Measurements from ENCODE around the gene CCDC50.
A peak's percentile ranks its signal among the peaks of the same experiment; 100 is the strongest.

The CCDC50 gene

GRCh38 chr3:191320316-191320715, 8.9 kb upstream of the CCDC50 start:
- DNase-seq: no peak

- DNase-seq: no peak
Measured at GRCh38 chr3:191321019-191321767, 8.0 kb upstream of the CCDC50 start.

GRCh38 chr3:191324936-191325335, 4.3 kb upstream of the CCDC50 start:
- DNase-seq: no peak

- DNase-seq: no peak
Measured at GRCh38 chr3:191327526-191327925, 1.7 kb upstream of the CCDC50 start.

- no peak for DNase-seq
Measured at GRCh38 chr3:191328383-191328961, 722 bp upstream of the CCDC50 start.

GRCh38 chr3:191329654-191330529, 698 bp downstream of the CCDC50 start, which contains the start of gene UTS2B:
UTS2B (minus strand) TSS chr3:191330526; CDS start chr3:191282189, 48,337 bp downstream.
- peak; percentile 60 for DNase-seq

GRCh38 chr3:191330530-191331048, 1.4 kb downstream of the CCDC50 start:
- no peak for DNase-seq

- DNase-seq: no peak
Measured at GRCh38 chr3:191331388-191331787, 2.2 kb downstream of the CCDC50 start.

GRCh38 chr3:191333298-191333880, 4.2 kb downstream of the CCDC50 start:
- no peak for DNase-seq

GRCh38 chr3:191334346-191334893, 5.2 kb downstream of the CCDC50 start:
- no peak for DNase-seq

- no peak for DNase-seq
Measured at GRCh38 chr3:191336833-191337232, 7.6 kb downstream of the CCDC50 start.

GRCh38 chr3:191338177-191338488, 8.9 kb downstream of the CCDC50 start:
- DNase-seq: no peak

GRCh38 chr3:191339316-191339917, 10.2 kb downstream of the CCDC50 start:
- no peak for DNase-seq

GRCh38 chr3:191340351-191340750, 11.2 kb downstream of the CCDC50 start:
- no peak for DNase-seq

- DNase-seq: no peak
Measured at GRCh38 chr3:191340966-191341365, 11.8 kb downstream of the CCDC50 start.

GRCh38 chr3:191342006-191342405, 12.8 kb downstream of the CCDC50 start:
- DNase-seq: no peak

- no peak for DNase-seq
Measured at GRCh38 chr3:191342411-191342810, 13.2 kb downstream of the CCDC50 start.

- DNase-seq: no peak
Measured at GRCh38 chr3:191343115-191343514, 13.9 kb downstream of the CCDC50 start.

- DNase-seq: no peak
Measured at GRCh38 chr3:191343913-191344312, 14.7 kb downstream of the CCDC50 start.

GRCh38 chr3:191345334-191345733, 16.1 kb downstream of the CCDC50 start:
- DNase-seq: no peak

- no peak for DNase-seq
Measured at GRCh38 chr3:191347228-191347627, 18.0 kb downstream of the CCDC50 start.

- DNase-seq: no peak
Measured at GRCh38 chr3:191348098-191348497, 18.9 kb downstream of the CCDC50 start.
